D721Med (cell line): ENCODE measurements around the gene ANTKMT.

Experiments
- DNase-seq: peaks from one replicate; pipeline ENCODE4 v3.0.0; 2011; ENCODE audit warnings: low spot score; ENCODE audit not compliant: insufficient read length
- FAIRE-seq: peaks from 2 replicates; lab custom pipeline; 2011; peaks lifted over from hg19 to GRCh38; lab: Jason Lieb, UNC
- TF ChIP-seq, protein P1 (sequence below): IDR thresholded peaks from 2 replicates; pipeline ENCODE4 v1.5.1; 2012; ENCODE audit warnings: mild to moderate bottlenecking, control low read depth; ENCODE audit not compliant: insufficient read depth; ENCODE audit errors: missing control alignments

Gene ANTKMT

GRCh38 chr16:678858-679813, 41.8 kb upstream of the ANTKMT start:
- TF ChIP-seq, protein P1, sequence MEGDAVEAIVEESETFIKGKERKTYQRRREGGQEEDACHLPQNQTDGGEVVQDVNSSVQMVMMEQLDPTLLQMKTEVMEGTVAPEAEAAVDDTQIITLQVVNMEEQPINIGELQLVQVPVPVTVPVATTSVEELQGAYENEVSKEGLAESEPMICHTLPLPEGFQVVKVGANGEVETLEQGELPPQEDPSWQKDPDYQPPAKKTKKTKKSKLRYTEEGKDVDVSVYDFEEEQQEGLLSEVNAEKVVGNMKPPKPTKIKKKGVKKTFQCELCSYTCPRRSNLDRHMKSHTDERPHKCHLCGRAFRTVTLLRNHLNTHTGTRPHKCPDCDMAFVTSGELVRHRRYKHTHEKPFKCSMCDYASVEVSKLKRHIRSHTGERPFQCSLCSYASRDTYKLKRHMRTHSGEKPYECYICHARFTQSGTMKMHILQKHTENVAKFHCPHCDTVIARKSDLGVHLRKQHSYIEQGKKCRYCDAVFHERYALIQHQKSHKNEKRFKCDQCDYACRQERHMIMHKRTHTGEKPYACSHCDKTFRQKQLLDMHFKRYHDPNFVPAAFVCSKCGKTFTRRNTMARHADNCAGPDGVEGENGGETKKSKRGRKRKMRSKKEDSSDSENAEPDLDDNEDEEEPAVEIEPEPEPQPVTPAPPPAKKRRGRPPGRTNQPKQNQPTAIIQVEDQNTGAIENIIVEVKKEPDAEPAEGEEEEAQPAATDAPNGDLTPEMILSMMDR = no peak
- DNase-seq (no peak), FAIRE-seq (no peak)

DNA sequence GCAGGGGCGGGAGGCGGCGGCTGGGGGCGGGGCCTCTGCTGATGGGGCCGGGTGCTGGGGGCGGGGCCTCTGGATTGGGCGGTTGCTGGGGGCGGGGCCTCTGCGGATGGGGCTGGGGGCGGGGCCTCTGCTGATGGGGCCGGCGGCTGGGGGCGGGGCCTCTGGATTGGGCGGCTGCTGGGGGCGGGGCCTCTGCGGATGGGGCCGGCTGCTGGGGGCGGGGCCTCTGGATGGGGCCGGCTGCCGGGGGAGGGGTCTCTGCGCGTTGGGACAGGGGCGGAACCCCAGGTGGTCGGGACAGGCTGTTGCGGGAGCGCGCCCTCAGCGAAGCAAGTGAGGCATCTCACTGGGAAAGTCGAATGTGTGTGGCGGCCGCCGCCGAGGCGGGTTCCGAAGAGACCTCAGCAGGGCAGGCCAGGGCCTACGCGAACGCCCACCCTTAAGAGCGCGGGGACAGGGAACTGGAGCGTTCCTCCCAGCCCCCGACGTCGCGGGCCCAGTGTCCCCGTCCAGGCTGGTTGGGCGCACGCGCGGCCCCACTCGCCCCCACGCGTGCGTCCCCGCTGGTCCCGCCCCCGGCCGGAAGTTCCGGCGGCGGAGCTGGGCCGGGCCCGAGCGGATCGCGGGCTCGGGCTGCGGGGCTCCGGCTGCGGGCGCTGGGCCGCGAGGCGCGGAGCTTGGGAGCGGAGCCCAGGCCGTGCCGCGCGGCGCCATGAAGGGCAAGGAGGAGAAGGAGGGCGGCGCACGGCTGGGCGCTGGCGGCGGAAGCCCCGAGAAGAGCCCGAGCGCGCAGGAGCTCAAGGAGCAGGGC, 40.9 kb upstream of the ANTKMT start, which contains the start of gene STUB1:
Gene STUB1 (plus strand): TSS at position 597 of the 811 bp plus-strand sequence. CDS start 116 bp downstream, at position 713.
- TF ChIP-seq, protein P1 = no peak
- DNase-seq (no peak), FAIRE-seq (no peak)

- TF ChIP-seq, protein P1 = no peak
- FAIRE-seq (no peak), DNase-seq (no peak)
Measured at GRCh38 chr16:680625-680945, 40.4 kb upstream of the ANTKMT start.

GRCh38 chr16:680967-681745, 39.8 kb upstream of the ANTKMT start:
- TF ChIP-seq, protein P1 = no peak
- no peak for DNase-seq
- FAIRE-seq = no peak

DNA sequence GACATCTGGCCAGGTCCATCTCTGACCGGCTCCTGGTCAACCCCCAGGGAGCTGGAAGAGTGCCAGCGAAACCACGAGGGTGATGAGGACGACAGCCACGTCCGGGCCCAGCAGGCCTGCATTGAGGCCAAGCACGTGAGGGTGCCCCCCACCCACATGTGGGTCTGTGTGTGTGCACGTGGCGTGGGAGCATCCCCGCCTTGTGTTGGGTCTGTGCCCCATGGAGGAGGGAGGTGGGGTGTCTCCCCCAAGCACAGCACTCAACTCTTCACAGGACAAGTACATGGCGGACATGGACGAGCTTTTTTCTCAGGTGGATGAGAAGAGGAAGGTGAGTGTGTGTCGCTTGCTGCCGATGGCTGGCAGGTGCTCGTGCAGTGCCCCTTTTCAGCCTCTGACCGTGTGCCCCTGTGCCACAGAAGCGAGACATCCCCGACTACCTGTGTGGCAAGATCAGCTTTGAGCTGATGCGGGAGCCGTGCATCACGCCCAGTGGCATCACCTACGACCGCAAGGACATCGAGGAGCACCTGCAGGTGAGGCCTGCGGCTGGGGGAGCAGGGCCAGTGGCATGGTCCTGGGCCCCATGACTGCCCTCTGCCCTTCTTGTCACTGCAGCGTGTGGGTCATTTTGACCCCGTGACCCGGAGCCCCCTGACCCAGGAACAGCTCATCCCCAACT, 39.1 kb upstream of the ANTKMT start:
- TF ChIP-seq, protein P1 = no peak
- FAIRE-seq = no peak

More for the DNA sequence above, 39.1 kb upstream of the ANTKMT start:
- DNase-seq = no peak
